GM18907 (cell line): ENCODE measurements around the gene HOOK1.
"Not testable (repeated sequence)": the region's sequence is repeated elsewhere in the genome, so short reads cannot be mapped to it uniquely, and the experiment has no call there.

Source experiments
- ATAC-seq: cut with Tn5 transposase; IDR thresholded peaks from one replicate; pipeline ENCODE4 v1.9.1; 2021; ENCODE audit warnings: mild to moderate bottlenecking, moderate library complexity; ENCODE audit not compliant: unreplicated experiment

The HOOK1 gene

DNA sequence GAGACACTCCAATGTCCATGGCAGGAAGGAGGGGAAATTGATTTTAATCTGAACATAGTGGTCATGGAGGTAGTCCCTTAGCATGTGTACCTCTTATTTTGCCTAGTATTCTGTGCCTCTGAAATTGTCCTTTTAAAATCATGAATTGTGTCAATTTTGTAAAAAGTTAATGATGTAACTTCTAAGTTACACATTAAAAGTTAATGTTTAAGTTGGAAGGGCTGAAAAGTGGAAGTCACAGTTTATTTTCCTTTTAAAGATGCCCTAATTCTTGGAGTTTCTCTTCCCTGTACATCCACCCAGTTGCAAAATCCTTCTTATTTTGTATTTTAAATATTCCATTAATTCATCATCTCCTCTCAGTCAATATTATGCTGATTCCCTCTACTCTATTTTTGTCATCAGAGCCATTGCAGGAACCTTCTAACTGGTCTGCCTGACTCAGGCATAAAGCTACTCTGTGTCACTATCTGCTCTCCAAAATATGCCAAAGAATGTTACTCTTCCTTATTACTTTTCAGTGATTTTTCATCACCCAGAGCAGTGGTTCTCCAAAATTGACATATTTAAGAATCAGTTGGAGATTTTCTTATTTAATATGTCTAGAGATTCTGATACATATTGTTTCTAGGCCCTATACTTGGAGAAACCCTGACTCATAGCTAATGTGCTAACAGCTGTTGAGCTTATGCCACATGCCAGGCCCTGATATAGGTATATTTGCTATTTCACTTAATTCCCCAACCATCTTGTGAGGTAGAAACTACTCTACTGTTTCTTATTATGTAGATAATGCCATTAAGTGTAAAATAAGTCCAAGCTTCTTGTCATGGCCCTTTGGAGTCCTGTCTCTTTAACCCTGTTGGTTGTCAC lies 5.1 kb downstream of the HOOK1 start:
- ATAC-seq, result peak; percentile 65

DNA sequence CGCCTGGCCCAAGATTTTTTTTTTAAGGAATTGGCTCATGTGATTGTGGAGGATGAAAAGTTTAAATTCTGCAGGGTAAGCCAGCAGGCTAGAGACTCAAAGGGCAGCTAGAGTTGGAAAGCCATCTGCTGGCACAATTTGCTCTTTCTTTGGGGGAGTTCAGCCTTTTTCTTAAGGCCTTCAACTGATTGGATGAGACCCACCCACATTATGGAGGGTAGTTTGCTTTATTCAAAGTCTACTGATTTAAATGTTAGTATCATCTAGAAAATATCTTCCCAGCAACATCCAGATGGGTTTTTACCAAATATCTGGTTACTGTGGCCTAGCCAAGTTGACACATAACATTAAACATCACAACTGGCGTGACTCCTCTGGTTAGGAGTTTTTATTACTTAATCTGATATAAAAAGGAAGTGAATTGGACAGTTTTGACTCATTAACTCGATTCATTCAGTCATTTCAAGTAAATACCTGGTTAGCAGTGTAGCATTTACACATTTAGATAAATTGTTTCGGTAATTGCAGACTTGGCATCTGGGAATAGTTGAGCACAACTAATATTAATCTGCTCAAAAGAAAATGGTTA lies 12.4 kb downstream of the HOOK1 start:
- no peak for ATAC-seq

DNA sequence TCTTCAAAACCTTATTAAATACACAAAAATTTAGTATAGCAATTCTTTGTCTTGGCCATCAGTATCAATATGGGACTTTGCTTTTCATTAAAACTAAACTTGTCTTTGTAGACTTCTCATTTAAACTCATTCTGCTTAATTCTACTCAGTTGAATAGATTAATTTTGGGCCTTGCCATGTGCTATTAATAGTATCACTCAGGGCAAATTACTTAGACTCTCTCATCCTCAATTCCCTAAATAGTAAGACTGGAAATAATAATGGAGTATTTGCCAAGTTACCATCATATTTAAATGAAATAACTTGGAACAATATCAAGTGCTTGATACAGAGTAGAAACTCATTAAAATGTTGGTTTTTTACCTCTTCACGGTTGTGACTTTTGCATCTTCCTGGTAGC lies 13.4 kb downstream of the HOOK1 start:
- ATAC-seq, result no peak

DNA sequence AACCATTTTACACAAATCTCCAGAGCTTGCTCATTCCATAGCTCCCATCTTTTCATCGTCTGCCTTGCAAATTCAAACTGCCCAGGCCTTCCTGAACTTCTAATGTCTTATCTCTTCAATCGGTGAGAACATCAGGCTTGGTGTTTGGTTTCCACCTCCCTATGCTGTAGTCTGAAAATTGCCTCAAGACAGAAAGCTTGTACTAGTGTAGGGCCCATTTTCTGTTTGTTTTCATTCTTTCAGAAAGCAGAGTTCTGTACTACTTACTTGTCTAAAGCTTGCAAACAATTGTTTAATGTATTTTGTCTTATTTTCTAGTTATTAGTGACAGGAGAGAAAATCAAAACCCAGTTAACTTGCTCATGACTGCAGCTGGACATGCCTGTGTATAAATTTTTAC lies 16.8 kb downstream of the HOOK1 start:
- no peak for ATAC-seq

DNA sequence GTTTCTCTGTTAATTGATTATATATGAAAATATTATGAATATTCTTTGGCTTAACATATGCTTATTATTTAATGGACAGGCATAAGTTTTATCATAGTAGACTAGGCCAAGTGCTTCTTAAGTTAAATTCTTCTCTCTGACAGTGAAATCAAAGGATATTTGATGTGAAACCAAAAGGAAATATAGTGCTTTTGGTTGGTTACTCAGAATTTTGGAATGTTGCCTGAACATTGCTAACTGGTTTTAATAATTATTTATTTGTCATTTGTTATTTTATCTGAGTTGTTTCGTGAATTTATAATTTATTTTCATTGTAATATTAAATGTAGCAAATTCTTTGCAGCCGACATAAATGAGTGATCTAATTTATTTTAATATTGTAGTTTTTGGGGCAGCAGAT lies 18.3 kb downstream of the HOOK1 start:
- ATAC-seq, result no peak

DNA sequence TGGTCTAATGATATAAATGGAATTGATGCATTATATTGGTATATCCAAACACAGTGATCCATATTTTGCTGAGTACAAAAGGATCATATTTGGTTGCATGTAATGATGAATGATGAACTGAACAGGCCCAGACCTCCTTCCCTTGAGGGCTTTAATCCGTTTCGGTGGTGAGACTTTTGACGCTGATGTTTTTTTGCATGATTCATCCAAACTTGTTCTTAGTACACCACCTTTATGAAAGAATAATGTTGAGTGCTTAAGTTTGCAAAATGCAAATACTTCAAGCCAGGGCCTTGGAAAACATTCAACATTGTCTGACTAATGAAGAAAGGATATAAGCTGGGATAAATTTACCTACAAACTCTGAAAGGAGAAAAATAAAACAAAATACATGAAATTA lies 19.2 kb downstream of the HOOK1 start:
- ATAC-seq, result no peak

DNA sequence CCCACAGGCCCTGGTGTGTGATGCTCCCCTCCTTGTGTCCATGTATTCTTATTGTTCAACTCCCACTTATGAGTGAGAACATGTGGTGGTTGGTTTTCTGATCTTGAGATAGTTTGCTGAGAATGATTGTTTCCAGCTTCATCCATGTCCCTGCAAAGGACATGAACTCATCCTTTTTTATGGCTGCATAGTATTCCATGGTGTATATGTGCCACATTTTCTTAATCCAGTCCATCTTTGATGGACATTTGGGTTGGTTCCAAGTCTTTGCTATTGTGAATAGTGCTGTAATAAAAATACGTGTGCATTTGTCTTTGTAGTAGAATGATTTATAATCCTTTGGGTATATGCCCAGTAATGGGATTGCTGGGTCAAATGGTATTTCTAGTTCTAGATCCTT lies 23.1 kb downstream of the HOOK1 start:
- not testable (repeated sequence) for ATAC-seq

DNA sequence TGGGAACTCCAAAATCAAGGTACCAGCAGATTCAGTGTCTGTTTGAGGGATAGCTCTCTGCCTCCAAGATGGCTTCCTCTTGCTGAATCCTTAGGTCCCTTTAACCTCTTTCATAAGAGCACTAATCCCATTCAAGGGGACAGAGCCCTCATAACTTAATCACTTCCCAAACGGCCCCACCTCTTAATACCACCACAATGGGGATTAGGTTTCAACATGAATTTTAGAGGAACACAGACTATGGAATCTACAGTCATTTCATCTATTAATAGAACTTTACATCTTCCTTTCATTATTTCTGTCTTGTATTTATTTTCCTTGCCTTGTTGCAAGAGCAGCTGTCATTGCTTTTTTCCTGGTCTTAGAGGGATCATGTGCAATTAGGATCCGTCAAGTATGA lies 30.3 kb downstream of the HOOK1 start:
- no peak for ATAC-seq

DNA sequence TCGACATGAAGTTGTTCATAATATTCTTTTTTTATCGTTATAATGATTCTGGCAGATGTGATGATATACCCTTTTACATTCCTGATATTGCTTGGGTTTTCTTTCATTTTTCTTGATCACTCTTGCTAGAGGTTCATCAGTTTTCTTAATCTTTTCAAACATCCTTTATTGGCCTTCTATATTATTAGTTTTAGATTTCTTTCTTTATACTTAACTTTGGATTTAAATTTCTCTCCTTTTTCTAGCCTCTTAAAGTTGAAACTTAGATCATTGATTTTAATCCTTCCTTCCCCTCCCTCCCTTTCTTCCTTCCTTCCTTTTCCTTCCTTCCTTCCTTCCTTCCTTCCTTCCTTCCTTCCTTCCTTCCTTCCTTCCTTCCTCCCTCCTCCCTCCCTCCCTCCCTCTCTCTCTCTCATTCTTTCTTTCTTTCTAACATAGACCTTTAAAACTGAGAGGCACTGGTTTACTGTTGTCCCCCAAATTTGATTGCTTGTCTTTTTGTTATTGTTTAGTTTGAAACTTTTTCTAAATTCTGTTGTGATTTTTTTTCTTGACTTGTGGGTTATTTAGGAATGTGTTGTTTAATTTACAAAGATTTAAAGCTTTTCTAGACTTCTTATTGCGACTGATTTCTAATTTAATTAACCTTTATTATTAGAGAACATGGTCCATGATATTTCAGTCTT lies 31.6 kb downstream of the HOOK1 start:
- ATAC-seq, result no peak

DNA sequence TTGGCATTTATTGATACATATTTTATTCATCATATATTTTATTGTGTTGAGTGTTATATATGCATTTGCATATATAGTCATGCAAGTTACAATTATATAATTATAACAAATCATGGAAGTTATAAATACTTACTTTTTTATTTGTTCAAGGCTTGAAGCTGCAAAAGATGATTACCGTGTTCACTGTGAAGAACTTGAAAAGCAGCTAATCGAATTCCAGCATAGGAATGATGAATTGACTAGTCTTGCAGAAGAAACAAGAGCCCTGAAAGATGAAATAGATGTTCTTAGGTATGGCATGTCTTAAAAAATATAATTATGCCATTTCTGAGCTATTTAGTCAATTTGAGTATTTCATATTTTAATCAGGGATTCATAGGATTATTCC lies 32.1 kb downstream of the HOOK1 start:
- no peak for ATAC-seq

DNA sequence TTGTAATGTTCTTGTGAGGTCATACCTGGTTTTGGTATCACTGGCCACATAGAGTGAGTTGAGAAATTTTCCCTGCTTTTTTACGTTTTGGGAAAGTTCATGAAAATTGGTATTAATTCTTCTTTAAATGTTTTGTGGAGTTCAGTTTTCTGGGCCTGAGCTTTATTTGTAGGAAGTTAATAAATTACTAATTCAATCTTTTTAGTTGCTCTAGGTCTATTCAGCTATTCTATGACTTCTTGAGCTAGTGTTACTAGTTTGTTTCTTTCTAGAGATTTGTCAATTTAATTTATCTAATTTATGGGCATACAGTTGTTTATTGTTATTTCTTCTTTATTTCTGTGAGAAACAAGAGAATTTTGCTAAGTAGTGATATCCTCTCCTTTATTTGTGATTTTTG lies 37.4 kb downstream of the HOOK1 start:
- no peak for ATAC-seq

DNA sequence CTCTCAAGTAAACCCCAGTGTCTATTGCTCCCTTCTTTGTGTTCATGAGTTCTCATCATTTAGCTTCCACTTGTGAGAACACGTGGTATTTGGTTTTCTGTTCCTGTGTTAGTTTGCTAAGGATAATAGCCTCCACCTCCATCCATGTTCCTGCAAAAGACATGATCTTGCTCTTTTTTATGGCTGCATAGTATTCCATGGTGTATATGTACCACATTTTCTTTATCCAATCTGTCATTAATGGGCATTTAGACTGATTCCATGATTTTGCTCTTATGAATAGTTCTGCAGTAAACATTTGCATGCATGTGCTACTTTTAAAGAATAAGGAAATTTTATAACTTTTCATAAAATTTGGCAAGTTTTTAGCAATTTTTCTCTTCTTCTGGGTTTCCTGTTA lies 40.5 kb downstream of the HOOK1 start:
- ATAC-seq, result not testable (repeated sequence)

DNA sequence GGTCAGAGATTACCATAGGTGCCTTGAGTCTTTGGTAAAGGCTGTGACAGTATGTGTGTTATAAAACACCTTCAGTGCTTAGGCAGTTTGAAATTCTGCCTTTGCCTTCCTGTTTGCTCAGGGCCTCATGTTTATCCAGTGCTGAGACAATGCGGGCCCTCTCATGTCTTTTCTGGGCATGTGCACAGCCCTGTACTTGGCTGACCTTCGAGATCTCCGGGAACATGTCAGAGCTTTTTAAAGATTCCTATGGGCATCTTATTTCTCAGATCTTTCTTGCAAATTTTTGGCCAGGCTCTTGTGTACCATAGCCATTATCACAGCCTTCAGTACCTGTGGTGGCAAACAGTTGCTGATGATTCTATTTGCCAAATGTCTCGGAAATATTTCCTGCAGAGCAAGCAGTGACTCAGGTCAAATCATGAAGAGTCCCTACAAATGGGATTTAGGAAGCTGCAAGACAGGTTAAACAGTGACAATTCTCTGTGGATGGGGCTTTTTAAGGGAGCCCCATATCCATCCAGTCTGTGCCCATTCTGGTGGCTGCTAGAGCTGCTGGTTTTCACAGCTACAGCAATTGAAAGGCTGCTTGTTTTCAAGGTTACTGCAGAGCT lies 42.1 kb downstream of the HOOK1 start:
- no peak for ATAC-seq

DNA sequence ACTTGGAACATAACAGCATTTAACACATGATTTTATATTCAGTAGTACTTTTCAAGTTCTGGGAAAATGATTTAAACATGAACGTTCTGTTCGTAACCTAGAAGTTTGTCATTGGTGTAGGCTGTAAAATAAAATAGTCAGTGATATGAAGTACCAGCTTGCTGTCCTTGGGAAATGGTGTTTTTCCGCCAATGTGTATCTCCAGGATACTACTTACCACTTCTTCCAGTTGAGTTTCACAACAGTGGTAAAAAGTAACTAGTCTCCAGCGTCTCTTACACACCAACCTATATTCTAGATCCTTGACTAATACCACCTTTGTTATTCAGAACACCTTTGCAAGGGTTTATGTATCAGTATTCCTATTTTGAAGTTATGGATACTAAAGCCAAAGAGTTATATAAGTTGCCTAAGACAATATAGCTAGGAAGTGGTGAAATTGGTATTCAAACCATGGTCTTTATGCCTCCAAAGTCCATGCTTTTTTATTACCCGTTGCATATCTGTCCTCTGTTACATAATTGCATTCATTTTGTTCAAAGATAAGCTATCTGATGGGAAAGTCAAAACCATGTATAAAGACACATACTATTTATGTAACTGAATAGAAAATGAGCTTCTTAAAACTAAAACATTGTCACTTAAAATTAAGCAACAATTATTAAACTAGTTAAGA lies 43.1 kb downstream of the HOOK1 start:
- ATAC-seq, result no peak

DNA sequence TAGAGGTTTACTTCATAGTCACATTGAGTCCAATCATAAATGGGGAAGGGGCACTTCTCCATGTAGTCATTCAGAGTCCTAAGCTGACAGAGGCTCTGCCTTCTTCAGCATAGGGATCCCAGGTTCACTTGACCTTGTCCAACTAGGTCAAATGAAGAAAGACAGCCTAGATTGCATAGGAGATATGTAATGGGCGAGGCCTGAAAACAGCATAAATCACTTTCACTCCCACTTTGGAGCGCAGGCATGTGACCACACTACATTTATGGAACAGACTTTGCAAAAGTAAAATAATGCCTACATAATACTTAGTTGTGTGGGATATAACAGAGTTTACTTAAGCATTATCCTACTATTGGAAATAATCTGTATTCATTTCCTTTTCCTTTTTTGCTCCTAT lies 51.7 kb downstream of the HOOK1 start:
- no peak for ATAC-seq

DNA sequence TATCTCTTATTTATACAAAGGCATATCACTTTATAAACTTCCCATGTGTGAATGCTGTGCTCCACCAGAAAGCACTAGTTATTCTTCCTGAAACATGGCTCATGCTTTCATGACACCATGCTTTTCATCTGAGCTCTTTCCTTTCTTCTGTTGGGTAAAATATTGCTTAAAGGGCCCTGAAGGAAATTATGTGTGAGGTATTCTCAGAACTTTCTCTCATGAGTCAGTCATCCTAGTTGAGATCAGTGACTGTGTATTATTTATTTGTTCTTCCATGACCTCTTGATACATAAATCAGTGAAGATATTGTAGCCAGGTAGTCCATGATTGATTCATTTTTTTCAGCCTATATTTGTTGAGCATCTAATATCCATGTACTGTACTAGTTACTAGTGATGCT lies 57.0 kb downstream of the HOOK1 start:
- ATAC-seq, result no peak

DNA sequence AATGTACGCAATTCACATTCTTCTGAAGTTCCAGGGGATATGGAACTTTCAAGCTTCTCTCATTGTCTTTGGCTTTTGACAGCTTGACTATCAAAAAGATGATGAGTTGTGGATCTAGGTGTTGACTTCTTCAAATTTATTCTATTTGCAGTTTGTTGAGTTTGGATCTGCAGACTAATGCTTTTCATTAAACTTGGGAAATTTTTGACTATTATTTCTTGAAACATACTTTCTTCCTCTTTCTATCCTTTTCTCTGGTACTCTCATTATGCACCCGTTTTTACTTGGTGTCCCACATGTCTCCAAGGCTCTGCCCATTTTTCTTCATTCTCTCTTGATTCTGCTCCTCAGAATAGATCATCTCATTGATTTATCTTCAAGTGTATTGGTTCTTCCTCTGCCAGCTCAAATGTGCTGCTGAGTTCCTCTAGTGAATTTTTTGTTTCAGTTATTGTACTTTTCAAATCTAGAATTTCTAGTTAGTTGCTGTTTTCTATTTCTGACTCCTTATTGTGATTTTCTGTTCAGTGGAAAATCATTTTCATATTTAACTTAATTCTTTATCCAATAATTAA lies 62.4 kb downstream of the HOOK1 start:
- ATAC-seq, result no peak

DNA sequence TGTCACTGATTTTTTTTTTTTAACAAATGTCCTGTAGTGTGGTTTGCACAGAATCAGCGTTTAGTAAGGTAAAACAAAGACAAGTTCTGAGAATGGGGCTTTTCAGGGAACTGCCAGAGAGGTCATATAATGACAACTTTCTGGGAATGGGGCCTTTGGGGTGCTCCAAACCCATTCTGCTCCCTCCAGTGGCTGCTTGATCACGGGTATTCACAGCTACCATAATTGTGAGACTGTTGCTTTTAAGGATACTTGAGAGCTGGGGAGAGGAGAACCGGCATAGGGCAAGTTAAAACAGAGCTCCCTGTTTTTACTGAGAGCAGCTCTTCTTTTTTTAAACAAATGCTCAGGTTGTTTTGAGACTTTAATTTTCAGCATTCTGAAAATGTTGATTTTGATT lies 63.6 kb downstream of the HOOK1 start:
- ATAC-seq, result no peak

DNA sequence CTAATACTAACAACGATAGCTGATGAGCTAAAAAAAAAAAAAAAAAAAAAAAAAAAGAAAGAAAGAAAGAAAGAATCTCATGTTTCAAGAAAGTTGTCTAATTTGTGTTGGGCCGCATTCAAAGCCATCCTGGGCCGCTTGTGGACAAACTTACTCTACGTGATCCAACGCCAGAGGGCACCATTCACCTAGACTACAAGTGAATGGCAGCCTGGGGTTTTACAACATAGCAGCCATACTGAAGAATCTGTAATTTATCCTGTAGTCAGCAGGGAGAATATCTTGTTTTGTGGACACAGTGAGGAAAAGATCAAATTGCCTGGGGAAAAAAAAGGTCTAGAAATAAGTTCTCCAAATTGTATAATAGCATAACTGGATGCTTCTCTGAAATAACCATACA lies 64.8 kb downstream of the HOOK1 start:
- peak; percentile 63 for ATAC-seq

DNA sequence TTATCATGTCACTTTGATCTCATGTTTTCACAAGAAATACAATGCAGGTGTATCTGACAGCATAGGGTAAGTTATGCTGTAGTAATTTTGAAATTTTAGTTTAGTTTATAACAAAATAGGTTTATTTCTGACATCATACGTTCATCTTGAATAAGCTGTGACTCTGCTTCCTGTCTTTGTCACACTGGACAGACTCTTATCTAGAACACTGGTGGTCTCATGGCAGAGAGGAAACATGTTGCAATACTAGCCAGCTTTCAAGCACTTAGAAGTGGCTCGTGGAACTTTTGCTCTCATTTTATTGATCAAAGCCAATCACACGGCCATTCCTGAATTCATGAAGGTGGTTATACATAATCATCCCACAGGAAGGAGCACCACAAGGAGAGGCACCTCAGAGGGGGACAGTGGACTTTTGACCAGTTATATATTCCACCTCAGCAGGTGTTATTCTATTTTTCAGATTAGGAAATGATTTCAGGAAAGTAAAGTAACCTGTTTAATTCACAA lies 65.3 kb downstream of the HOOK1 start:
- no peak for ATAC-seq

DNA sequence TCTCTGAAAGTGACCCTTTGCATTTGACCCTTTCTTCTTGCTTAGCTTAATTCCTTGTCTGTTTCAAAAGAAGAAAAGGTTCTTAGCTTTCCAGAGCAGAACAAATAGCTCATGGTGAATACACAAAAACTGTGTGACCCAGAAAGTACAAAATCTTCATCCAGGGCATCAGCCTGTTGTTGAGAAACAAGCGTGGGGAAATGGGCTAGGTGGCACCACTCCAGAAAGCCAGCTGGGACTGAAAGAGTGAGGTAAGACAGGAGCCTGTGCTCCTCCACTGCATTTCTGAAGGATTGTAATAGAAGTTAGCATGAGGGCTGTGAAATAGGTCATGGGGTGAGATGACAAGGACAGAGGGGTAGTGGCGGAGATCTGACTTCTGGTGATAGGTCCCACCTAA lies 66.0 kb downstream of the HOOK1 start:
- no peak for ATAC-seq
